Glomerular visceral epithelial cell (primary cell): ENCODE data around the gene RWDD1.

Experiments
- DNase-seq: peaks from one replicate; pipeline ENCODE4 v3.0.0-alpha.2; 2016; ENCODE audit errors: extremely low spot score

The RWDD1 gene

GRCh38 chr6:116570856-116571682, at the start of gene RWDD1:
TSS of gene RWDD1 (plus strand) at chr6:116571504. CDS start at chr6:116571583, 79 bp downstream.
- DNase-seq, result peak; percentile 99

- no peak for DNase-seq
These were observed 48.4 kb upstream of the RWDD1 start for GRCh38 chr6:116522896-116523295.

- no peak for DNase-seq
These were observed 47.1 kb upstream of the RWDD1 start for GRCh38 chr6:116524236-116524635.

- DNase-seq, result no peak
These were observed 43.2 kb upstream of the RWDD1 start for GRCh38 chr6:116528133-116528532.

GRCh38 chr6:116528780-116529179, 42.5 kb upstream of the RWDD1 start:
- DNase-seq, result no peak

- no peak for DNase-seq
These were observed 41.6 kb upstream of the RWDD1 start for GRCh38 chr6:116529466-116530290.

- peak; percentile 56 for DNase-seq
These were observed 40.9 kb upstream of the RWDD1 start for GRCh38 chr6:116530436-116530835.

GRCh38 chr6:116531675-116532570, 39.4 kb upstream of the RWDD1 start:
- peak; percentile 70 for DNase-seq

- no peak for DNase-seq
These were observed 37.9 kb upstream of the RWDD1 start for GRCh38 chr6:116533233-116533957.

GRCh38 chr6:116535109-116535508, 36.2 kb upstream of the RWDD1 start:
- no peak for DNase-seq

- peak; percentile 70 for DNase-seq
These were observed 35.1 kb upstream of the RWDD1 start for GRCh38 chr6:116536216-116536621.

- DNase-seq, result no peak
These were observed 28.9 kb upstream of the RWDD1 start for GRCh38 chr6:116542426-116542825.

GRCh38 chr6:116543149-116543548, 28.2 kb upstream of the RWDD1 start:
- no peak for DNase-seq

GRCh38 chr6:116545651-116546050, 25.7 kb upstream of the RWDD1 start, which contains the start of gene TRAPPC3L:
TSS of gene TRAPPC3L (minus strand) at chr6:116545684. CDS start at chr6:116545514, 170 bp downstream.
- DNase-seq, result no peak

- DNase-seq, result no peak
These were observed 23.9 kb upstream of the RWDD1 start for GRCh38 chr6:116547358-116547757.

- no peak for DNase-seq
These were observed 20.5 kb upstream of the RWDD1 start for GRCh38 chr6:116550796-116551195.

GRCh38 chr6:116553451-116553850, 17.9 kb upstream of the RWDD1 start, which contains the start of gene CALHM4:
TSS of gene CALHM4 (plus strand) at chr6:116553751. CDS start at chr6:116553794, 43 bp downstream.
- no peak for DNase-seq

GRCh38 chr6:116556065-116556464, 15.2 kb upstream of the RWDD1 start:
- DNase-seq, result peak; percentile 33

GRCh38 chr6:116556814-116557415, 14.4 kb upstream of the RWDD1 start:
- DNase-seq, result no peak

- DNase-seq, result peak; percentile 92
These were observed 13.4 kb upstream of the RWDD1 start for GRCh38 chr6:116557893-116558292.
